Lower leg skin (tissue), 3 donors: ENCODE results near the gene KLHDC7B.

Source experiments
- CTCF ChIP-seq, 3 donors: fragments of 450-650 bp; IDR thresholded peaks; one replicate each; pipeline ENCODE4 v1.5.1; 2016; ENCODE audit warnings: antibody characterized with exemption in 3 of 3, mild to moderate bottlenecking in 3 of 3, moderate library complexity in 2 of 3
- POLR2A ChIP-seq, 2 donors: fragments of 450-650 bp; IDR thresholded peaks; one replicate each; pipeline ENCODE4 v1.6.1; 2016 to 2017; ENCODE audit warnings: antibody characterized with exemption in 2 of 2, mild to moderate bottlenecking in 1 of 2, moderate library complexity in 1 of 2

- no peak for TF ChIP-seq POLR2A (IDR thresholded peaks at IDR 0.05)
- no peak for TF ChIP-seq CTCF (IDR thresholded peaks at IDR 0.05)
Observed at GRCh38 chr22:50574383-50574755, 28.7 kb downstream of the KLHDC7B start.
